Measurements from ENCODE around the gene HPS3. TPM values are rescaled to one million over a fixed set of nuclear protein-coding genes. Genes with fewer than 3 reads are reported as not detected.

The HPS3 gene
- total and polyA plus RNA-seq, 4 donors, result 4.4 to 9.9 (median 7.7) TPM

DNA sequence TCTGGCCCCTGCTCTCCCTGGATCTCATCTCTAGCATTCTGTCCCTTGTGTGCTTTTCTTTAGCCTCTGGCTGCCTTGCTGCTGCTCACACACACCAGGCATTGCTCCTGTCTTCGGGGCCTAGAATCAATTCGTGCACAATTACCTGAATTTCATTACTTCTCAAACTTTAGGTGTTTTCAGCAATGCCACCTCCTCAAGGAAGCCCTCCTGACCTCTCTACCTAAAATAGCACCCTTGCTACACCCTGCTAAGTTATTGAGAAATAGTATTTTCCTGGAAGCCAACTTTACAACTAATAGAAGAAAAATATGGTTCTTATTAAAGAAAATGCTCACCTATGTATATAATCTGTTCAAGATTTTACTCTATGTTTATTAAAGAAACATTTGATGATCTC, 51.7 kb downstream of the HPS3 start:
- DNase-seq (ENCODE audit: low spot score), result no peak
- Histone ChIP-seq H3K4me3 (ENCODE audit: low read depth in 1 of 3, low read length in 3 of 3) (no peak overlapping the region), H3K9me3 (ENCODE audit: control insufficient read depth in 4 of 4, low read length in 3 of 4) (no peaks in the 10 kb centered on the region), H3K36me3 (ENCODE audit: control insufficient read depth in 4 of 4, insufficient read depth in 3 of 4, low read depth in 1 of 4, low read length in 3 of 4) (peaks cover 6 to 71% (median 69%) of the 10 kb centered on the region in 4 donors), H3K27me3 (ENCODE audit: control insufficient read depth in 4 of 4, insufficient read depth in 4 of 4, low read length in 3 of 4) (no peaks in the 10 kb centered on the region), H3K9ac (ENCODE audit: low read depth in 1 of 2, low read length in 2 of 2) (no peak overlapping the region), H3K27ac (ENCODE audit: low read depth in 1 of 2, low read length in 2 of 2) (peak overlapping the region in 1 of 2 donors; percentile 77), H3K4me1 (ENCODE audit: control insufficient read depth in 4 of 4, insufficient read depth in 4 of 4, low read length in 3 of 4) (no peaks in the 10 kb centered on the region)
- TF ChIP-seq, protein P1, sequence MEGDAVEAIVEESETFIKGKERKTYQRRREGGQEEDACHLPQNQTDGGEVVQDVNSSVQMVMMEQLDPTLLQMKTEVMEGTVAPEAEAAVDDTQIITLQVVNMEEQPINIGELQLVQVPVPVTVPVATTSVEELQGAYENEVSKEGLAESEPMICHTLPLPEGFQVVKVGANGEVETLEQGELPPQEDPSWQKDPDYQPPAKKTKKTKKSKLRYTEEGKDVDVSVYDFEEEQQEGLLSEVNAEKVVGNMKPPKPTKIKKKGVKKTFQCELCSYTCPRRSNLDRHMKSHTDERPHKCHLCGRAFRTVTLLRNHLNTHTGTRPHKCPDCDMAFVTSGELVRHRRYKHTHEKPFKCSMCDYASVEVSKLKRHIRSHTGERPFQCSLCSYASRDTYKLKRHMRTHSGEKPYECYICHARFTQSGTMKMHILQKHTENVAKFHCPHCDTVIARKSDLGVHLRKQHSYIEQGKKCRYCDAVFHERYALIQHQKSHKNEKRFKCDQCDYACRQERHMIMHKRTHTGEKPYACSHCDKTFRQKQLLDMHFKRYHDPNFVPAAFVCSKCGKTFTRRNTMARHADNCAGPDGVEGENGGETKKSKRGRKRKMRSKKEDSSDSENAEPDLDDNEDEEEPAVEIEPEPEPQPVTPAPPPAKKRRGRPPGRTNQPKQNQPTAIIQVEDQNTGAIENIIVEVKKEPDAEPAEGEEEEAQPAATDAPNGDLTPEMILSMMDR (IDR thresholded peaks at IDR 0.05; ENCODE audit: low read depth, low read length, missing input control), result no peak
- WGBS, result 97% methylated on average over 2 of the region's 2 CpGs

DNA sequence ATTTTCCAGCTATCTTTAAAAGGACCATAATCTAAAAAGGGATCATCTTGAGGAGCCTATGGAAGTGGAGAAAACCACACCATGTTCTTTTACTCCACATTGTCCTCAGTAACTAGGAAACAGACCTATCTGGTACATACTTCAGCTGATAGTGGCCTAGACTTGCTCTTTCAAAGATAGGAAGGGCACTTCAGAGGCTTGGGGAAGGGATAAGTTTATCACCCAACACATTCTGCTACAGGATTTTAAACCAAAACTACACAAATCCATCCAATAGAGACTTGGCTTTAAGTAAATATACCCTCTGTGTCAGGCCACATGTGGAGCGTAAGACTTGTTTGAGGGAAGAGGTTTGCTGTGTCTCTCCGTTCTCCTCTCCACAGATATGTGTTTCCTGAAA, 56.8 kb downstream of the HPS3 start:
- no peaks in the 10 kb centered on the region for H3K9me3 ChIP-seq (ENCODE audit: control insufficient read depth in 4 of 4, low read length in 3 of 4)
- H3K36me3 ChIP-seq (ENCODE audit: control insufficient read depth in 4 of 4, insufficient read depth in 3 of 4, low read depth in 1 of 4, low read length in 3 of 4), result peaks cover 7 to 62% (median 57%) of the 10 kb centered on the region in 4 donors
- no peak for DNase-seq (ENCODE audit: low spot score)
- TF ChIP-seq, protein P2, sequence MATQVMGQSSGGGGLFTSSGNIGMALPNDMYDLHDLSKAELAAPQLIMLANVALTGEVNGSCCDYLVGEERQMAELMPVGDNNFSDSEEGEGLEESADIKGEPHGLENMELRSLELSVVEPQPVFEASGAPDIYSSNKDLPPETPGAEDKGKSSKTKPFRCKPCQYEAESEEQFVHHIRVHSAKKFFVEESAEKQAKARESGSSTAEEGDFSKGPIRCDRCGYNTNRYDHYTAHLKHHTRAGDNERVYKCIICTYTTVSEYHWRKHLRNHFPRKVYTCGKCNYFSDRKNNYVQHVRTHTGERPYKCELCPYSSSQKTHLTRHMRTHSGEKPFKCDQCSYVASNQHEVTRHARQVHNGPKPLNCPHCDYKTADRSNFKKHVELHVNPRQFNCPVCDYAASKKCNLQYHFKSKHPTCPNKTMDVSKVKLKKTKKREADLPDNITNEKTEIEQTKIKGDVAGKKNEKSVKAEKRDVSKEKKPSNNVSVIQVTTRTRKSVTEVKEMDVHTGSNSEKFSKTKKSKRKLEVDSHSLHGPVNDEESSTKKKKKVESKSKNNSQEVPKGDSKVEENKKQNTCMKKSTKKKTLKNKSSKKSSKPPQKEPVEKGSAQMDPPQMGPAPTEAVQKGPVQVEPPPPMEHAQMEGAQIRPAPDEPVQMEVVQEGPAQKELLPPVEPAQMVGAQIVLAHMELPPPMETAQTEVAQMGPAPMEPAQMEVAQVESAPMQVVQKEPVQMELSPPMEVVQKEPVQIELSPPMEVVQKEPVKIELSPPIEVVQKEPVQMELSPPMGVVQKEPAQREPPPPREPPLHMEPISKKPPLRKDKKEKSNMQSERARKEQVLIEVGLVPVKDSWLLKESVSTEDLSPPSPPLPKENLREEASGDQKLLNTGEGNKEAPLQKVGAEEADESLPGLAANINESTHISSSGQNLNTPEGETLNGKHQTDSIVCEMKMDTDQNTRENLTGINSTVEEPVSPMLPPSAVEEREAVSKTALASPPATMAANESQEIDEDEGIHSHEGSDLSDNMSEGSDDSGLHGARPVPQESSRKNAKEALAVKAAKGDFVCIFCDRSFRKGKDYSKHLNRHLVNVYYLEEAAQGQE (IDR thresholded peaks at IDR 0.05), result no peak
- no peak for TF ChIP-seq SP1 (IDR thresholded peaks at IDR 0.05)
- TF ChIP-seq, protein P3, sequence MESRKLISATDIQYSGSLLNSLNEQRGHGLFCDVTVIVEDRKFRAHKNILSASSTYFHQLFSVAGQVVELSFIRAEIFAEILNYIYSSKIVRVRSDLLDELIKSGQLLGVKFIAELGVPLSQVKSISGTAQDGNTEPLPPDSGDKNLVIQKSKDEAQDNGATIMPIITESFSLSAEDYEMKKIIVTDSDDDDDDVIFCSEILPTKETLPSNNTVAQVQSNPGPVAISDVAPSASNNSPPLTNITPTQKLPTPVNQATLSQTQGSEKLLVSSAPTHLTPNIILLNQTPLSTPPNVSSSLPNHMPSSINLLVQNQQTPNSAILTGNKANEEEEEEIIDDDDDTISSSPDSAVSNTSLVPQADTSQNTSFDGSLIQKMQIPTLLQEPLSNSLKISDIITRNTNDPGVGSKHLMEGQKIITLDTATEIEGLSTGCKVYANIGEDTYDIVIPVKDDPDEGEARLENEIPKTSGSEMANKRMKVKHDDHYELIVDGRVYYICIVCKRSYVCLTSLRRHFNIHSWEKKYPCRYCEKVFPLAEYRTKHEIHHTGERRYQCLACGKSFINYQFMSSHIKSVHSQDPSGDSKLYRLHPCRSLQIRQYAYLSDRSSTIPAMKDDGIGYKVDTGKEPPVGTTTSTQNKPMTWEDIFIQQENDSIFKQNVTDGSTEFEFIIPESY (IDR thresholded peaks at IDR 0.05), result no peak
- TF ChIP-seq YY1 (IDR thresholded peaks at IDR 0.05), result no peak
- TF ChIP-seq JUND (IDR thresholded peaks at IDR 0.05), result no peak
- no peak for TF ChIP-seq EGR1 (IDR thresholded peaks at IDR 0.05; ENCODE audit: low read depth in 2 of 2)
- TF ChIP-seq NR2F2 (IDR thresholded peaks at IDR 0.05), result no peak
- no peak for TF ChIP-seq HNF4A (conservative IDR thresholded peaks at IDR 0.05)
- TF ChIP-seq, protein P4, sequence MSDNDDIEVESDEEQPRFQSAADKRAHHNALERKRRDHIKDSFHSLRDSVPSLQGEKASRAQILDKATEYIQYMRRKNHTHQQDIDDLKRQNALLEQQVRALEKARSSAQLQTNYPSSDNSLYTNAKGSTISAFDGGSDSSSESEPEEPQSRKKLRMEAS (IDR thresholded peaks at IDR 0.05), result no peak
- no peak for TF ChIP-seq FOXA1 (IDR thresholded peaks at IDR 0.05)
- TF ChIP-seq TAF1 (conservative IDR thresholded peaks at IDR 0.05), result no peak
- no peak for TF ChIP-seq FOXA2 (IDR thresholded peaks at IDR 0.05)
- TF ChIP-seq GABPA (IDR thresholded peaks at IDR 0.05 in 1 of 2, conservative IDR thresholded peaks at IDR 0.05 in 1 of 2), result no peak
- TF ChIP-seq, protein P1 (IDR thresholded peaks at IDR 0.05; ENCODE audit: low read depth, low read length, missing input control), result no peak
- no peak for TF ChIP-seq RXRA (IDR thresholded peaks at IDR 0.05)
- no peak for TF ChIP-seq RAD21 (IDR thresholded peaks at IDR 0.05)
- WGBS, result 89% methylated on average over 2 of the region's 2 CpGs
- no peak overlapping the region for H3K27ac ChIP-seq (ENCODE audit: low read depth in 1 of 2, low read length in 2 of 2)
- no peak overlapping the region for H3K9ac ChIP-seq (ENCODE audit: low read depth in 1 of 2, low read length in 2 of 2)
- no peaks in the 10 kb centered on the region for H3K4me1 ChIP-seq (ENCODE audit: control insufficient read depth in 4 of 4, insufficient read depth in 4 of 4, low read length in 3 of 4)
- no peaks in the 10 kb centered on the region for H3K27me3 ChIP-seq (ENCODE audit: control insufficient read depth in 4 of 4, insufficient read depth in 4 of 4, low read length in 3 of 4)
- no peak overlapping the region for H3K4me3 ChIP-seq (ENCODE audit: low read depth in 1 of 3, low read length in 3 of 3)
